Neural progenitor cell (in vitro differentiated cells): ENCODE results near the gene C1QL4. TPM values are rescaled to one million over a fixed set of nuclear protein-coding genes. Genes with fewer than 3 reads are reported as not detected.

Experiments used
- DNase-seq: peaks from one replicate; pipeline ENCODE4 v3.0.0-alpha.2; 2016; ENCODE audit warnings: low spot score
- H2AFZ ChIP-seq: fragments of 200-600 bp; sonication (generic); replicated peaks from 2 replicates; pipeline ENCODE4 v1.6.1; 2016; ENCODE audit warnings: antibody characterized with exemption
- H3F3A ChIP-seq: fragments of 200-600 bp; sonication (generic); 2 replicates; pipeline ENCODE4 v1.6.1; 2016; ENCODE audit warnings: antibody characterized with exemption, low read depth
- H3K27ac ChIP-seq: fragments of 200-600 bp; sonication (generic); 2 replicates; pipeline ENCODE4 v1.5.1; 2016; ENCODE audit warnings: mild to moderate bottlenecking
- H3K27me3 ChIP-seq: fragments of 200-600 bp; sonication (generic); 2 replicates; pipeline ENCODE4 v1.6.1; 2016; ENCODE audit warnings: mild to moderate bottlenecking, moderate library complexity
- H3K36me3 ChIP-seq: fragments of 200-600 bp; sonication (generic); 2 replicates; pipeline ENCODE4 v1.5.1; 2016
- H3K4me1 ChIP-seq: fragments of 200-600 bp; sonication (generic); 2 replicates; pipeline ENCODE4 v1.6.1; 2016; ENCODE audit warnings: mixed run types
- H3K4me2 ChIP-seq: fragments of 200-600 bp; sonication (generic); 2 replicates; pipeline ENCODE4 v1.6.1; 2016
- H3K4me3 ChIP-seq: fragments of 200-600 bp; sonication (generic); 2 replicates; pipeline ENCODE4 v1.5.1; 2016
- H3K79me2 ChIP-seq: fragments of 200-600 bp; sonication (generic); 2 replicates; pipeline ENCODE4 v1.6.1; 2016; ENCODE audit warnings: low read depth
- H3K9ac ChIP-seq: fragments of 200-600 bp; sonication (generic); 2 replicates; pipeline ENCODE4 v1.6.1; 2016
- H3K9me3 ChIP-seq: fragments of 200-600 bp; sonication (generic); 2 replicates; pipeline ENCODE4 v1.5.1; 2016; ENCODE audit warnings: low read depth
- H4K20me1 ChIP-seq: fragments of 200-600 bp; sonication (generic); 2 replicates; pipeline ENCODE4 v1.6.1; 2016; ENCODE audit warnings: low read depth
- H3K27ac Mint-ChIP-seq: 3 replicates; pipeline ENCODE4 v1.8.0; 2021; ENCODE audit warnings: mixed read lengths
- H3K27me3 Mint-ChIP-seq: 2 replicates; pipeline ENCODE4 v1.8.0; 2022; ENCODE audit warnings: low read depth, mild to moderate bottlenecking, inconsistent platforms, moderate library complexity, mixed read lengths; ENCODE audit not compliant: insufficient read depth
- H3K36me3 Mint-ChIP-seq: 3 replicates; pipeline ENCODE4 v1.8.0; 2021; ENCODE audit warnings: mixed read lengths
- H3K4me1 Mint-ChIP-seq: 3 replicates; pipeline ENCODE4 v1.8.0; 2021; ENCODE audit warnings: mixed read lengths
- H3K4me3 Mint-ChIP-seq: 3 replicates; pipeline ENCODE4 v1.8.0; 2021; ENCODE audit warnings: mild to moderate bottlenecking, moderate library complexity, mixed read lengths
- H3K9me3 Mint-ChIP-seq: 3 replicates; pipeline ENCODE4 v1.8.0; 2020; ENCODE audit warnings: mixed read lengths
- CTCF ChIP-seq: fragments of 200-600 bp; sonication (generic); IDR thresholded peaks from 2 replicates; pipeline ENCODE4 v1.5.1; 2017; ENCODE audit warnings: antibody characterized with exemption, mild to moderate bottlenecking
- EZH2 ChIP-seq: fragments of 200-600 bp; sonication (generic); IDR thresholded peaks from 2 replicates; pipeline ENCODE4 v1.6.1; 2017; ENCODE audit warnings: antibody characterized with exemption, mild to moderate bottlenecking, moderate library complexity
- EZH2phosphoT487 ChIP-seq: fragments of 200-600 bp; sonication (generic); IDR thresholded peaks from 2 replicates; pipeline ENCODE4 v1.6.1; 2017; ENCODE audit warnings: antibody characterized with exemption
- total RNA-seq: library from RNA; depleted of rRNA; stranded (reverse); fragments of >200 nt; gene quantifications from 2 replicates; pipeline ENCODE4 v1.2.3, GENCODE V29; 2015; ENCODE audit warnings: low replicate concordance

C1QL4 gene
- total RNA-seq, 1 donor from 2014 or later = 0.84 TPM

GRCh38 chr12:49331380-49332222, 5.4 kb downstream of the C1QL4 start:
- H3K4me1 ChIP-seq = no peaks in the 10 kb centered on the region
- peaks cover 5% of the 10 kb centered on the region for H3K4me1 Mint-ChIP-seq
- H3K27me3 Mint-ChIP-seq = peaks cover 33% of the 10 kb centered on the region
- H3K27ac ChIP-seq = no peak overlapping the region
- TF ChIP-seq EZH2phosphoT487 (no peak), EZH2 (no peak), CTCF (peak; percentile 80)
- H3K27me3 ChIP-seq = peaks cover 48% of the 10 kb centered on the region
- H2AFZ ChIP-seq = no peak overlapping the region
- no peaks in the 10 kb centered on the region for H3K36me3 ChIP-seq
- no peaks in the 10 kb centered on the region for H3K79me2 ChIP-seq
- peaks cover 12% of the 10 kb centered on the region for H4K20me1 ChIP-seq
- H3K9me3 ChIP-seq = no peaks in the 10 kb centered on the region
- H3K36me3 Mint-ChIP-seq = peaks cover 20% of the 10 kb centered on the region
- peak overlapping the region; percentile 26 for H3K4me3 Mint-ChIP-seq
- no peak overlapping the region for H3K9ac ChIP-seq
- H3F3A ChIP-seq = peaks cover 36% of the 10 kb centered on the region
- peaks cover 6% of the 10 kb centered on the region for H3K9me3 Mint-ChIP-seq
- no peak overlapping the region for H3K4me3 ChIP-seq
- no peak overlapping the region for H3K4me2 ChIP-seq
- peak; percentile 85 for DNase-seq
- peak overlapping the region; percentile 53 for H3K27ac Mint-ChIP-seq

GRCh38 chr12:49330631-49331379, 6.2 kb downstream of the C1QL4 start:
- H4K20me1 ChIP-seq = peaks cover 12% of the 10 kb centered on the region
- no peaks in the 10 kb centered on the region for H3K4me1 ChIP-seq
- H3K27me3 ChIP-seq = peaks cover 40% of the 10 kb centered on the region
- H3K4me1 Mint-ChIP-seq = peaks cover 5% of the 10 kb centered on the region
- no peaks in the 10 kb centered on the region for H3K9me3 ChIP-seq
- no peak overlapping the region for H3K9ac ChIP-seq
- no peak overlapping the region for H2AFZ ChIP-seq
- DNase-seq = no peak
- H3K4me3 ChIP-seq = no peak overlapping the region
- H3K36me3 ChIP-seq = no peaks in the 10 kb centered on the region
- H3K36me3 Mint-ChIP-seq = peaks cover 22% of the 10 kb centered on the region
- peaks cover 6% of the 10 kb centered on the region for H3K9me3 Mint-ChIP-seq
- H3F3A ChIP-seq = peaks cover 33% of the 10 kb centered on the region
- peaks cover 32% of the 10 kb centered on the region for H3K27me3 Mint-ChIP-seq
- no peak overlapping the region for H3K27ac Mint-ChIP-seq
- TF ChIP-seq EZH2phosphoT487 = no peak
- no peak for TF ChIP-seq CTCF
- TF ChIP-seq EZH2 = no peak
- H3K27ac ChIP-seq = no peak overlapping the region
- no peak overlapping the region for H3K4me2 ChIP-seq
- no peaks in the 10 kb centered on the region for H3K79me2 ChIP-seq
- H3K4me3 Mint-ChIP-seq = no peak overlapping the region

GRCh38 chr12:49330032-49330619, 6.9 kb downstream of the C1QL4 start:
- Histone ChIP-seq H3K79me2 (no peaks in the 10 kb centered on the region), H3K27me3 (peaks cover 34% of the 10 kb centered on the region), H4K20me1 (peaks cover 12% of the 10 kb centered on the region), H3K4me1 (no peaks in the 10 kb centered on the region), H2AFZ (no peak overlapping the region), H3F3A (peaks cover 26% of the 10 kb centered on the region), H3K9me3 (no peaks in the 10 kb centered on the region), H3K9ac (no peak overlapping the region), H3K4me2 (no peak overlapping the region), H3K36me3 (no peaks in the 10 kb centered on the region), H3K27ac (no peak overlapping the region), H3K4me3 (no peak overlapping the region)
- H3K9me3 Mint-ChIP-seq = peaks cover 3% of the 10 kb centered on the region
- peaks cover 19% of the 10 kb centered on the region for H3K36me3 Mint-ChIP-seq
- DNase-seq = no peak
- H3K27me3 Mint-ChIP-seq = peaks cover 26% of the 10 kb centered on the region
- H3K4me3 Mint-ChIP-seq = no peak overlapping the region
- H3K4me1 Mint-ChIP-seq = no peaks in the 10 kb centered on the region
- TF ChIP-seq EZH2phosphoT487 (no peak), CTCF (no peak), EZH2 (no peak)
- no peak overlapping the region for H3K27ac Mint-ChIP-seq
